A673 (cell line): ENCODE measurements around the gene TMEM91. TPM values are rescaled to one million over a fixed set of nuclear protein-coding genes. Genes with fewer than 3 reads are reported as not detected.
A peak's percentile ranks its signal among the peaks of the same experiment; 100 is the strongest.

Experiments
- BruUV-seq: library from RNA; stranded (reverse); fragments of 400-500 nt; replicated peaks from 2 replicates; lab custom pipeline; 2021; lab: Mats Ljungman, UMichigan
- CTCF ChIA-PET: fragments of 300-600 bp; sonication (Branson Sonifier 250); formaldehyde crosslinking; loops from one replicate; lab custom pipeline; 2022; ENCODE audit warnings: antibody characterized with exemption; lab: Charles Lee
- POLR2A ChIA-PET: fragments of 300-600 bp; sonication (Branson Sonifier 250); formaldehyde crosslinking; loops from one replicate; lab custom pipeline; 2022; ENCODE audit warnings: antibody characterized with exemption; ENCODE audit not compliant: low non-redundant PET; lab: Charles Lee
- DNase-seq: peaks from one replicate; pipeline ENCODE4 v3.0.0-alpha.2; 2015; ENCODE audit warnings: low spot score
- H3K27ac ChIP-seq: fragments of 200-600 bp; sonication (generic); 2 replicates; pipeline ENCODE4 v1.5.1; 2016; ENCODE audit warnings: mixed run types, low read depth, mild to moderate bottlenecking, mixed read lengths, antibody characterized with exemption, low read length; ENCODE audit not compliant: poor library complexity, severe bottlenecking
- H3K27me3 ChIP-seq: fragments of 200-600 bp; sonication (generic); replicated peaks from 2 replicates; pipeline ENCODE4 v1.6.1; 2017; ENCODE audit warnings: mixed run types, low read depth, mild to moderate bottlenecking, mixed read lengths, antibody characterized with exemption, low read length; ENCODE audit not compliant: insufficient read depth, poor library complexity
- H3K36me3 ChIP-seq: fragments of 200-600 bp; sonication (generic); 2 replicates; pipeline ENCODE4 v1.6.1; 2016; ENCODE audit warnings: mixed run types, mild to moderate bottlenecking, mixed read lengths, antibody characterized with exemption, low read length; ENCODE audit not compliant: insufficient read depth, poor library complexity, severe bottlenecking
- H3K4me1 ChIP-seq: fragments of 200-600 bp; sonication (generic); 2 replicates; pipeline ENCODE4 v1.6.1; 2017; ENCODE audit warnings: mixed run types, mild to moderate bottlenecking, mixed read lengths, antibody characterized with exemption, low read length; ENCODE audit not compliant: insufficient read depth, poor library complexity, severe bottlenecking
- H3K4me3 ChIP-seq: fragments of 200-600 bp; sonication (generic); 2 replicates; pipeline ENCODE4 v1.5.1; 2016; ENCODE audit warnings: low read depth, mixed run types, mild to moderate bottlenecking, mixed read lengths, low read length; ENCODE audit not compliant: poor library complexity, severe bottlenecking
- H3K9me3 ChIP-seq: fragments of 200-600 bp; sonication (generic); 2 replicates; pipeline ENCODE4 v1.6.1; 2016; ENCODE audit warnings: mixed run types, low read depth, mild to moderate bottlenecking, mixed read lengths, antibody characterized with exemption, low read length; ENCODE audit not compliant: poor library complexity, severe bottlenecking
- EZH2 ChIP-seq: fragments of 200-600 bp; sonication (generic); IDR thresholded peaks from 2 replicates; pipeline ENCODE4 v1.6.1; 2017; ENCODE audit warnings: borderline replicate concordance, low read depth, mild to moderate bottlenecking, mixed read lengths, antibody characterized with exemption, low read length; ENCODE audit not compliant: poor library complexity, severe bottlenecking
- intact Hi-C: fragments of 100-400 bp; cut with micrococcal nuclease; formaldehyde crosslinking; loops from one replicate; pipeline ENCODE4 v1.10.0; 2022; ENCODE audit not compliant: unreplicated experiment
- total RNA-seq: library from RNA; stranded (reverse); gene quantifications from 2 replicates; pipeline ENCODE4 v1.2.3, GENCODE V29; 2021
- TF ChIP-seq, protein P1 (sequence below): fragments of 300-800, 200-600 bp; sonication (generic); conservative IDR thresholded peaks from 2 replicates; pipeline ENCODE4 v1.5.1; 2017; ENCODE audit warnings: low read depth, mild to moderate bottlenecking, antibody characterized with exemption, low read length, moderate library complexity, mixed read lengths

TMEM91 gene
- total RNA-seq, 1 experiment from 2014 or later = 4.9 TPM

DNA sequence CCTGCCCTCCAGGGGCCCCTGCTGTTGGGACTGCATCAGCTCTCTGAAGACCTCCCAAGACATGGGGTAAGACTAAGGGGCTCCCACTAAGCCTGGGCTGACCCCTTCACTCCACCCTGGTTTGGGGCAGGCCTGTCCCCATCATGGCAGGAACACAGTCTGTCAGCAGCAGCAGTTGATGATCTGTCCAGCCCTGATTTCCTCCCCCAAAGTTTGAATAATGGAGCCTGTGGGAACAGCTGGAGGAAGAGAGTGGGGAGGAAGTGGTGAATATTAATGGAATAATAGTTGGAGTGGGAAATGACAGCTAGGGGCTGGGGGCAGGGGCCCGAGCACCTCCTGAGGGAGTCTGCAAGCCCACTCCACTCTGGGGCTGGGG is 52.1 kb downstream of the TMEM91 start:
- TF ChIP-seq EZH2 = no peak
- TF ChIP-seq, protein P1, sequence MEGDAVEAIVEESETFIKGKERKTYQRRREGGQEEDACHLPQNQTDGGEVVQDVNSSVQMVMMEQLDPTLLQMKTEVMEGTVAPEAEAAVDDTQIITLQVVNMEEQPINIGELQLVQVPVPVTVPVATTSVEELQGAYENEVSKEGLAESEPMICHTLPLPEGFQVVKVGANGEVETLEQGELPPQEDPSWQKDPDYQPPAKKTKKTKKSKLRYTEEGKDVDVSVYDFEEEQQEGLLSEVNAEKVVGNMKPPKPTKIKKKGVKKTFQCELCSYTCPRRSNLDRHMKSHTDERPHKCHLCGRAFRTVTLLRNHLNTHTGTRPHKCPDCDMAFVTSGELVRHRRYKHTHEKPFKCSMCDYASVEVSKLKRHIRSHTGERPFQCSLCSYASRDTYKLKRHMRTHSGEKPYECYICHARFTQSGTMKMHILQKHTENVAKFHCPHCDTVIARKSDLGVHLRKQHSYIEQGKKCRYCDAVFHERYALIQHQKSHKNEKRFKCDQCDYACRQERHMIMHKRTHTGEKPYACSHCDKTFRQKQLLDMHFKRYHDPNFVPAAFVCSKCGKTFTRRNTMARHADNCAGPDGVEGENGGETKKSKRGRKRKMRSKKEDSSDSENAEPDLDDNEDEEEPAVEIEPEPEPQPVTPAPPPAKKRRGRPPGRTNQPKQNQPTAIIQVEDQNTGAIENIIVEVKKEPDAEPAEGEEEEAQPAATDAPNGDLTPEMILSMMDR = no peak
- DNase-seq = peak; percentile 16
- H3K4me1 ChIP-seq = peaks cover 25% of the 10 kb centered on the region
- BruUV-seq = no TSS peak
- H3K4me3 ChIP-seq = no peak overlapping the region
- no peaks in the 10 kb centered on the region for H3K9me3 ChIP-seq
- H3K27me3 ChIP-seq = no peaks in the 10 kb centered on the region
- peak overlapping the region; percentile 70 for H3K27ac ChIP-seq
- ChIA-PET POLR2A (no interaction called here), CTCF (no interaction called here)
- H3K36me3 ChIP-seq = peaks cover 17% of the 10 kb centered on the region
- intact Hi-C loops = no loop called here

DNA sequence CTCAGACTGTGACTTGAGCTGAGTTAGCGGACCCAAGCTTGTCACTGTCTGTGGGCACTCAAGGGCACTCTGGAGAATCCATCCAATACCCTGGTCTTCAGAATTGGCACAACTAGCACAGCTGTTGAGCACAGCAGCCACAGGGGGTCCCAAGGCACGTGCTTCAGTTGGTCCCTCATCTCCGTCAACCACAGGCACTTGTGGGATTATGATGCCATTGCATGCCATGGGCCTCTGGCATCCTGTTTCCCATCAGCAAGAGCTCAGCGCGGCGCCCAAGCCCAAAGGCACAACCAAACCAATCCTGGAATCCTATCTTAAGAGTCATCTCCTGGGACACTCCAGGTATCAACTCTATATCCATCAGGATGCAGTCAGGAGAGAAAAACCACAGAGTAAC is 54.6 kb downstream of the TMEM91 start:
- peaks cover 16% of the 10 kb centered on the region for H3K36me3 ChIP-seq
- no peaks in the 10 kb centered on the region for H3K9me3 ChIP-seq
- H3K4me1 ChIP-seq = peaks cover 25% of the 10 kb centered on the region
- CTCF ChIA-PET = no interaction called here
- H3K4me3 ChIP-seq = no peak overlapping the region
- no peaks in the 10 kb centered on the region for H3K27me3 ChIP-seq
- intact Hi-C loops = no loop called here
- H3K27ac ChIP-seq = peak overlapping the region; percentile 26
- DNase-seq = peak; percentile 35
- TF ChIP-seq, protein P1 = no peak
- TF ChIP-seq EZH2 = no peak
- POLR2A ChIA-PET = no interaction called here
- BruUV-seq = no TSS peak

DNA sequence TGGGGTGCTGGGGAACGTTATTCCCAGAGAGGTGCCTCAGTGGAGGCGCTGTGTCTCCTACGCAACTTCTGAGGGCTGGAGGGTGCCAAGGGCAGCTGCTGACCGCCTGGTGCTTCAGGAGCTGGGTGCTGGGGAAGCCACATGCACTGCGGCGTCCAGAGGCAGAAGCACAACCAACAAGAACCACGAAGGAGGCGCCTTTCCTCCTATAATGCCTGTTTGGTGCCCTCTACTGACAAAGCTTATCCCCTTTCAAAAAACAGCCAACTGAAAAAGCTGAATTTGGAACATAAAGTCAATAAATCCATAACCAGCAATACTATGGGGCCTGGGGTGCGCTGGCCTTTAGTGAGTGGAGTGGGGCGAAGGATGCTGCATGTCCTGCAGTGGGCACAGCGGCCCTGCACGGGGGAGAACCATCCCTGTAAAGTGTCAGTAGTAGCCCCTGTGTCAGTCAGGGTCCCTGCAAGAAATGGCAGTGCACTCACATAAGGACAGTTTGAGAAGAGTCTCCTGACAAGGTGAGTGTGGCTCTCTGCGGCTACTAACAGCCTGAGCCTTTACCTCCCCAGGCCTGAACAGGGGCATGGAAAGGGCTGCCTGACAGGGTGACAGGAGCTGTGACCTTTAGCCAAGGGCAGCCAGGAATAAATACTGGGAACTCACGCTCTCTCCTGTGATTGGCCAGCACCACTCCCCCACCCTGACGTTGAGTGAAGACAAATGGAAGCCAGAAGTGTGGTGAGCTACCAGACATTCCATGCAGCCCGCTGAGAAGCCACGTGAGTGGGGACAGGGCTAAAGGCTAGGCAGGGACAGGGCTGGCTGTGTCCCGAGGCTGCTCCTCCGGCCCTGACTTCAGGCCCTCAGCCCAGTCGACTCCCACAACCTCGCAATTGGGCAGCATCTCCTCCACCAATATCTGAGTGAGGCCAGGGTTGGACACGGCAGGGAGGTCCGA is 55.4 kb downstream of the TMEM91 start:
- H3K4me1 ChIP-seq = peaks cover 24% of the 10 kb centered on the region
- POLR2A ChIA-PET = no interaction called here

More for the DNA sequence above, 55.4 kb downstream of the TMEM91 start:
- TSS peak; percentile 60 for BruUV-seq
- Histone ChIP-seq H3K27ac (peak overlapping the region; percentile 26), H3K36me3 (peaks cover 14% of the 10 kb centered on the region), H3K9me3 (no peaks in the 10 kb centered on the region), H3K27me3 (no peaks in the 10 kb centered on the region), H3K4me3 (no peak overlapping the region)
- CTCF ChIA-PET = interaction anchor here (0.5 to 0.6 kb wide), 2 partner anchors 8 to 70 kb away, joined by 4 to 5 read pairs; no protein-coding TSS in a partner anchor
- TF ChIP-seq, protein P1 = peak; percentile 49
- no peak for TF ChIP-seq EZH2
- peak; percentile 36 for DNase-seq
- intact Hi-C loops = no loop called here
